ENCODE measurements around the gene CDIP1. TPM values are rescaled to one million over a fixed set of nuclear protein-coding genes. Genes with fewer than 3 reads are reported as not detected.

The CDIP1 gene
- polyA plus RNA-seq, 6 donors from 2014 or later = 10.9 to 26.5 (median 17.3) TPM

DNA sequence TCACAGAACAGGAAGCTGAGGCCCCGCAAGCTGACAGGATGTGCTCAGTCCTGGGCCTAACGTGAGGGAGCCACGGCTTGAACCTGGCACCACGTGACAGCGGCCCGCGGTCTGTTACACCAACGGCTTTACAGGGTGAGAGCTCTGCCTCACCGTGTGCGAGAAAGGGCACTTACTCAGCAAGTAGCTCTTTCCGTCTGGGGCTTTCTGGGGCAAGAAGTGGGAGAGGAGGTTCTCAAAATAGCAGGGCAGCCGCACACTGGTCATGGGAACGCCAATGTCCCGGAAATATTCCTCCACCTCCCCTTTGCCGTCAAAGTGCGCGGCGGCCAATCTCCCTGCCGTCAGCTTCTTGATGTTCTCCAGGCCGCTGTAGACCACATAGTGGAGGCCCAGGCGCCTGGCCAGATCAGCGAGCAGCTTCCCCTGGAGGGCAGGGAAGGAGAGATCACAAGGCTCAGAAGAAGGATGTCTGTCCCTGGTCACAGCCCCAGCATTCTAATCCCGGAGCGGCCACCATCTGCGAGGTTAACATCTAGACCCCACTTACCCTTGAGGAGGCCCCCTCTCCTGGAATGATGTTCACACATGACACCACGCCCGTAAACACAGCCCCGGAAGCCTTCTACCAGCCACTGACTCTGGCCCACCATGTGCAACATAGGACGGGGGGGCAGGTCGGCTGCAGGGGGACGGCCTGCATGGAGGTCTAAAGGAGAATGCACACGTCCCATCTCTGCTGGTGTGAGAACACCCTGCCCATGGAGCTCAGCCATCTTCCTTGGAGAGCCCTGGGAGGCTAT is 72.4 kb downstream of the CDIP1 start:
- Mint-ChIP-seq H3K27me3 (no peaks in the 10 kb centered on the region), H3K27ac (peak overlapping the region in 3 of 6 donors; percentile 31 to 41 (median 37)), H3K9me3 (no peaks in the 10 kb centered on the region), H3K4me1 (no peaks in the 10 kb centered on the region), H3K4me3 (no peak overlapping the region), H3K36me3 (peaks cover under 1 to 3% of the 10 kb centered on the region in 2 donors)
- ATAC-seq (ENCODE audit: low read depth in 2 of 2) (no peak), DNase-seq (no peak)

- ATAC-seq (ENCODE audit: low read depth in 2 of 2) = no peak
Measured at GRCh38 chr16:4463522-4464163, 74.9 kb downstream of the CDIP1 start.

GRCh38 chr16:4461250-4462085 is 77.1 kb downstream of the CDIP1 start:
- H3K36me3 Mint-ChIP-seq = peaks cover 3 to 6% of the 10 kb centered on the region in 2 donors
- DNase-seq = no peak
- no peaks in the 10 kb centered on the region for H3K27me3 Mint-ChIP-seq
- H3K27ac Mint-ChIP-seq = peak overlapping the region in 3 of 6 donors; percentile 23 to 89 (median 53)
- peaks cover 0 to 7% (median 0%) of the 10 kb centered on the region in 3 donors for H3K4me1 Mint-ChIP-seq
- no peak overlapping the region for H3K4me3 Mint-ChIP-seq
- no peaks in the 10 kb centered on the region for H3K9me3 Mint-ChIP-seq
- no peak for ATAC-seq (ENCODE audit: low read depth in 2 of 2)

More at GRCh38 chr16:4463522-4464163, 74.9 kb downstream of the CDIP1 start:
- DNase-seq = no peak
- Mint-ChIP-seq H3K27me3 (no peaks in the 10 kb centered on the region), H3K4me1 (peaks cover 0 to 2% (median 0%) of the 10 kb centered on the region in 3 donors), H3K4me3 (no peak overlapping the region), H3K9me3 (no peaks in the 10 kb centered on the region), H3K27ac (peak overlapping the region in 2 of 6 donors; percentile 24 to 82), H3K36me3 (peaks cover 3 to 6% of the 10 kb centered on the region in 2 donors)

GRCh38 chr16:4460936-4461249 is 77.7 kb downstream of the CDIP1 start:
- H3K4me3 Mint-ChIP-seq = no peak overlapping the region
- ATAC-seq (ENCODE audit: low read depth in 2 of 2) (no peak), DNase-seq (no peak)
- no peaks in the 10 kb centered on the region for H3K9me3 Mint-ChIP-seq
- peaks cover 0 to 7% (median 0%) of the 10 kb centered on the region in 3 donors for H3K4me1 Mint-ChIP-seq
- peak overlapping the region in 3 of 6 donors; percentile 23 to 89 (median 48) for H3K27ac Mint-ChIP-seq
- peaks cover 2 to 6% of the 10 kb centered on the region in 2 donors for H3K36me3 Mint-ChIP-seq
- no peaks in the 10 kb centered on the region for H3K27me3 Mint-ChIP-seq

Other genes starting within 250 kb of the CDIP1 start
- not detected for gene GLIS2, start 222.7 kb downstream of the CDIP1 start, polyA plus RNA-seq (ENCODE audit: low read depth in 6 of 6)
- gene PAM16, start 187.5 kb downstream of the CDIP1 start, polyA plus RNA-seq (ENCODE audit: low read depth in 6 of 6) = 10 to 100 TPM; 33.1 to 54.6 (median 47.6) TPM
- under 1 TPM in 3 of 6 donors, not detected in 3; 0.13 to 0.21 (median 0.16) TPM for gene VASN, start 166.9 kb downstream of the CDIP1 start, polyA plus RNA-seq (ENCODE audit: low read depth in 6 of 6)
- 10 to 100 TPM in 5 of 6 donors, 1 to 10 TPM in 1; 9.0 to 40.1 (median 20.7) TPM for gene CORO7, start 122.2 kb downstream of the CDIP1 start, polyA plus RNA-seq (ENCODE audit: low read depth in 6 of 6)
- gene DNAJA3, start 112.9 kb downstream of the CDIP1 start, polyA plus RNA-seq (ENCODE audit: low read depth in 6 of 6) = 10 to 100 TPM; 42.3 to 64.2 (median 44.2) TPM
- 10 to 100 TPM; 18.1 to 50.9 (median 31.6) TPM for gene NMRAL1, start 64.1 kb downstream of the CDIP1 start, polyA plus RNA-seq (ENCODE audit: low read depth in 6 of 6)
- 10 to 100 TPM; 36.9 to 49.8 (median 41.9) TPM for gene HMOX2, start 62.4 kb downstream of the CDIP1 start, polyA plus RNA-seq (ENCODE audit: low read depth in 6 of 6)
- gene C16orf96, start 17.6 kb upstream of the CDIP1 start, polyA plus RNA-seq (ENCODE audit: low read depth in 6 of 6) = under 1 TPM in 2 of 6 donors, not detected in 4; 0.09 to 0.11 TPM
- 1 to 10 TPM; 2.6 to 7.5 (median 5.0) TPM for gene UBALD1, start 76.1 kb upstream of the CDIP1 start, polyA plus RNA-seq (ENCODE audit: low read depth in 6 of 6)
- 10 to 100 TPM in 1 of 6 donors, 1 to 10 TPM in 5; 3.9 to 10.6 (median 6.6) TPM for gene MGRN1, start 86.1 kb upstream of the CDIP1 start, polyA plus RNA-seq (ENCODE audit: low read depth in 6 of 6)
- gene NUDT16L1, start 154.8 kb upstream of the CDIP1 start, polyA plus RNA-seq (ENCODE audit: low read depth in 6 of 6) = 100 to 1,000 TPM in 1 of 6 donors, 10 to 100 TPM in 5; 57.7 to 121 (median 76.4) TPM
- gene ANKS3, start 195.5 kb upstream of the CDIP1 start, polyA plus RNA-seq (ENCODE audit: low read depth in 6 of 6) = 1 to 10 TPM in 5 of 6 donors, not detected in 1; 3.9 to 8.3 (median 4.4) TPM
- under 1 TPM in 4 of 6 donors, not detected in 2; 0.30 to 0.84 (median 0.35) TPM for gene DNAAF8, start 195.8 kb upstream of the CDIP1 start, polyA plus RNA-seq (ENCODE audit: low read depth in 6 of 6)
- 10 to 100 TPM in 4 of 6 donors, 1 to 10 TPM in 1, not detected in 1; 6.7 to 19.9 (median 14.1) TPM for gene ZNF500, start 228.4 kb upstream of the CDIP1 start, polyA plus RNA-seq (ENCODE audit: low read depth in 6 of 6)
- gene SEPTIN12, start 249.6 kb upstream of the CDIP1 start, polyA plus RNA-seq (ENCODE audit: low read depth in 6 of 6) = not detected